ENCODE results near the gene IFT122.

GRCh38 chr3:129435367-129435766 is 4.7 kb upstream of the IFT122 start:
- no peak for TF ChIP-seq CTCF (IDR thresholded peaks at IDR 0.05)
- no peak for TF ChIP-seq POLR2A (IDR thresholded peaks at IDR 0.05; ENCODE audit: low read length)
- TF ChIP-seq, protein P1, sequence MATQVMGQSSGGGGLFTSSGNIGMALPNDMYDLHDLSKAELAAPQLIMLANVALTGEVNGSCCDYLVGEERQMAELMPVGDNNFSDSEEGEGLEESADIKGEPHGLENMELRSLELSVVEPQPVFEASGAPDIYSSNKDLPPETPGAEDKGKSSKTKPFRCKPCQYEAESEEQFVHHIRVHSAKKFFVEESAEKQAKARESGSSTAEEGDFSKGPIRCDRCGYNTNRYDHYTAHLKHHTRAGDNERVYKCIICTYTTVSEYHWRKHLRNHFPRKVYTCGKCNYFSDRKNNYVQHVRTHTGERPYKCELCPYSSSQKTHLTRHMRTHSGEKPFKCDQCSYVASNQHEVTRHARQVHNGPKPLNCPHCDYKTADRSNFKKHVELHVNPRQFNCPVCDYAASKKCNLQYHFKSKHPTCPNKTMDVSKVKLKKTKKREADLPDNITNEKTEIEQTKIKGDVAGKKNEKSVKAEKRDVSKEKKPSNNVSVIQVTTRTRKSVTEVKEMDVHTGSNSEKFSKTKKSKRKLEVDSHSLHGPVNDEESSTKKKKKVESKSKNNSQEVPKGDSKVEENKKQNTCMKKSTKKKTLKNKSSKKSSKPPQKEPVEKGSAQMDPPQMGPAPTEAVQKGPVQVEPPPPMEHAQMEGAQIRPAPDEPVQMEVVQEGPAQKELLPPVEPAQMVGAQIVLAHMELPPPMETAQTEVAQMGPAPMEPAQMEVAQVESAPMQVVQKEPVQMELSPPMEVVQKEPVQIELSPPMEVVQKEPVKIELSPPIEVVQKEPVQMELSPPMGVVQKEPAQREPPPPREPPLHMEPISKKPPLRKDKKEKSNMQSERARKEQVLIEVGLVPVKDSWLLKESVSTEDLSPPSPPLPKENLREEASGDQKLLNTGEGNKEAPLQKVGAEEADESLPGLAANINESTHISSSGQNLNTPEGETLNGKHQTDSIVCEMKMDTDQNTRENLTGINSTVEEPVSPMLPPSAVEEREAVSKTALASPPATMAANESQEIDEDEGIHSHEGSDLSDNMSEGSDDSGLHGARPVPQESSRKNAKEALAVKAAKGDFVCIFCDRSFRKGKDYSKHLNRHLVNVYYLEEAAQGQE (IDR thresholded peaks at IDR 0.05) = no peak
- TF ChIP-seq EHMT2 (IDR thresholded peaks at IDR 0.05; ENCODE audit: low read depth) = no peak
- TF ChIP-seq, protein P2, sequence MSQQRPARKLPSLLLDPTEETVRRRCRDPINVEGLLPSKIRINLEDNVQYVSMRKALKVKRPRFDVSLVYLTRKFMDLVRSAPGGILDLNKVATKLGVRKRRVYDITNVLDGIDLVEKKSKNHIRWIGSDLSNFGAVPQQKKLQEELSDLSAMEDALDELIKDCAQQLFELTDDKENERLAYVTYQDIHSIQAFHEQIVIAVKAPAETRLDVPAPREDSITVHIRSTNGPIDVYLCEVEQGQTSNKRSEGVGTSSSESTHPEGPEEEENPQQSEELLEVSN (IDR thresholded peaks at IDR 0.05; ENCODE audit: borderline replicate concordance, low read depth) = no peak
